Esophagus squamous epithelium (tissue), 5 donors: ENCODE measurements around the gene OBP2B. TPM values are rescaled to one million over a fixed set of nuclear protein-coding genes. Genes with fewer than 3 reads are reported as not detected.

Experiments used
- DNase-seq: peaks from one replicate; lab custom pipeline; 2025; lab: John Stamatoyannopoulos, UW
- H3K27ac ChIP-seq, 4 donors: fragments of 200-600 bp; sonication (generic); one replicate each; pipeline ENCODE4 v1.5.1; 2016 to 2019; ENCODE audit warnings: mild to moderate bottlenecking in 1 of 4
- H3K27me3 ChIP-seq, 4 donors: fragments of 200-600 bp; sonication (generic); 1 replicate in 3 of 4; 2 replicates in 1 of 4; pipeline versions ENCODE4 v1.5.1 to v1.6.0; 2017 to 2021; ENCODE audit warnings: antibody characterized with exemption in 1 of 4
- H3K36me3 ChIP-seq, 3 donors: fragments of 200-600 bp; sonication (generic); one replicate each; pipeline ENCODE4 v1.5.1; 2016 to 2019
- H3K4me1 ChIP-seq, 3 donors: fragments of 200-600 bp; sonication (generic); one replicate each; pipeline ENCODE4 v1.5.1; 2017 to 2019
- H3K4me3 ChIP-seq, 4 donors: fragments of 200-600 bp; sonication (generic); 1 replicate in 3 of 4; 2 replicates in 1 of 4; pipeline ENCODE4 v1.5.1; 2016 to 2019; ENCODE audit warnings: mild to moderate bottlenecking in 2 of 4, moderate library complexity in 1 of 4
- H3K9me3 ChIP-seq, 3 donors: fragments of 200-600 bp; sonication (generic); one replicate each; pipeline ENCODE4 v1.5.1; 2016 to 2019
- POLR2A ChIP-seq, 4 donors: fragments of 450-650 bp; IDR thresholded peaks; one replicate each; pipeline ENCODE4 v1.6.1; 2017; ENCODE audit warnings: antibody characterized with exemption in 4 of 4, mild to moderate bottlenecking in 4 of 4, moderate library complexity in 3 of 4
- WGBS, 2 donors: methylation state at CpG; one replicate each; pipeline ENCODE4 v1.1.5; 2018; 5-methylcytosine and 5-hydroxymethylcytosine counted together
- intact Hi-C: fragments of 100-400 bp; cut with DNase I; formaldehyde crosslinking; loops from one replicate; pipeline ENCODE4 v1.15.0; 2022
- total RNA-seq, 4 donors: library from RNA; depleted of rRNA; stranded (reverse); fragments of >200 nt; gene quantifications; one replicate each; pipeline ENCODE4 v1.1.0, GENCODE V29; 2016
- TF ChIP-seq, protein P1 (sequence below), 6 experiments: fragments of 450-650 bp in 4 of 6; fragments of 200-600 bp in 2 of 6; sonication (generic) in 2 of 6; IDR thresholded peaks; one replicate each; pipeline ENCODE4 v1.5.1; 2016 to 2019; ENCODE audit warnings: antibody characterized with exemption in 6 of 6, mild to moderate bottlenecking in 4 of 6, moderate library complexity in 4 of 6
- donor health status: DM: yes; HTN: yes; CAD: no.

Gene OBP2B
- total RNA-seq, 4 donors from 2014 or later, result not detected

DNA sequence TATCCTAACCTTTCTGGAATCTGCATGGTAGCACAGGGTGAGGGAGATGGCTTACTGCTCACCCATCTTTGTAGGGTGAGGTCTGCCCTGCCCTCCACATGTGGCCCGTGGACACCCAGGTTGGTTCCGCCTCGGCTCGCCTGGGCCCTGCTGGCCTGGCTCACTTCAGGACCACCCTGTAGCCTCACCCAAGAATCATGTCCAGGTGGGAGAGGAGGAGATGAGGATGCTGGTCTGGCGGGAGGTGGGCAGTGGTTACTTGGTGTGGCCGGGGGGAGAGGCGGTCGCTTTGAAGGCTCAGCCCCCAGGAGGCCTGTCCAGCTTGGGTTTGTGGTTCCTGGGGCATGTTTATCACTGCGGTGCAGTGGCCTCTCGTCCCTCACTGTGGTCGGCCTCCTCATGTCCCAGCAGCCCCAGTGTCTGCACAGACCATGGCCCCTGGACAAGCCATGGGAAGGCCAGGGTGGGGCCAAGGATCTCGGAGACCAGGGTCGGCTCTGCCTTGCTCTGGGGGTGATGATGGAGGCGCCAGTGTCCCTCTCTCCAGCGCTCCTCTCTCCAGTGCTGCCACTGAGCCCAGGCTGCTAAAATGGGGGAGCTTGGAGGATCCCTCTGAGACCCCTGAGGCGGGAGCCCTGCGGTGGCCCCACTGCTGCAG, 4.6 kb downstream of the OBP2B start:
- TF ChIP-seq, protein P1, sequence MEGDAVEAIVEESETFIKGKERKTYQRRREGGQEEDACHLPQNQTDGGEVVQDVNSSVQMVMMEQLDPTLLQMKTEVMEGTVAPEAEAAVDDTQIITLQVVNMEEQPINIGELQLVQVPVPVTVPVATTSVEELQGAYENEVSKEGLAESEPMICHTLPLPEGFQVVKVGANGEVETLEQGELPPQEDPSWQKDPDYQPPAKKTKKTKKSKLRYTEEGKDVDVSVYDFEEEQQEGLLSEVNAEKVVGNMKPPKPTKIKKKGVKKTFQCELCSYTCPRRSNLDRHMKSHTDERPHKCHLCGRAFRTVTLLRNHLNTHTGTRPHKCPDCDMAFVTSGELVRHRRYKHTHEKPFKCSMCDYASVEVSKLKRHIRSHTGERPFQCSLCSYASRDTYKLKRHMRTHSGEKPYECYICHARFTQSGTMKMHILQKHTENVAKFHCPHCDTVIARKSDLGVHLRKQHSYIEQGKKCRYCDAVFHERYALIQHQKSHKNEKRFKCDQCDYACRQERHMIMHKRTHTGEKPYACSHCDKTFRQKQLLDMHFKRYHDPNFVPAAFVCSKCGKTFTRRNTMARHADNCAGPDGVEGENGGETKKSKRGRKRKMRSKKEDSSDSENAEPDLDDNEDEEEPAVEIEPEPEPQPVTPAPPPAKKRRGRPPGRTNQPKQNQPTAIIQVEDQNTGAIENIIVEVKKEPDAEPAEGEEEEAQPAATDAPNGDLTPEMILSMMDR (IDR thresholded peaks at IDR 0.05), result no peak
- no peak for TF ChIP-seq POLR2A (IDR thresholded peaks at IDR 0.05)
- H3K36me3 ChIP-seq, result no peaks in the 10 kb centered on the region
- intact Hi-C loops, result no loop called here
- H3K27ac ChIP-seq, result no peak overlapping the region
- H3K9me3 ChIP-seq, result no peaks in the 10 kb centered on the region
- peaks cover 0 to 66% (median 0%) of the 10 kb centered on the region in 4 donors for H3K27me3 ChIP-seq
- H3K4me1 ChIP-seq, result no peaks in the 10 kb centered on the region
- DNase-seq, result no peak
- H3K4me3 ChIP-seq, result no peak overlapping the region
- 83 to 85% methylated on average over 6 to 10 of the region's 17 CpGs for WGBS, 2 donors

DNA sequence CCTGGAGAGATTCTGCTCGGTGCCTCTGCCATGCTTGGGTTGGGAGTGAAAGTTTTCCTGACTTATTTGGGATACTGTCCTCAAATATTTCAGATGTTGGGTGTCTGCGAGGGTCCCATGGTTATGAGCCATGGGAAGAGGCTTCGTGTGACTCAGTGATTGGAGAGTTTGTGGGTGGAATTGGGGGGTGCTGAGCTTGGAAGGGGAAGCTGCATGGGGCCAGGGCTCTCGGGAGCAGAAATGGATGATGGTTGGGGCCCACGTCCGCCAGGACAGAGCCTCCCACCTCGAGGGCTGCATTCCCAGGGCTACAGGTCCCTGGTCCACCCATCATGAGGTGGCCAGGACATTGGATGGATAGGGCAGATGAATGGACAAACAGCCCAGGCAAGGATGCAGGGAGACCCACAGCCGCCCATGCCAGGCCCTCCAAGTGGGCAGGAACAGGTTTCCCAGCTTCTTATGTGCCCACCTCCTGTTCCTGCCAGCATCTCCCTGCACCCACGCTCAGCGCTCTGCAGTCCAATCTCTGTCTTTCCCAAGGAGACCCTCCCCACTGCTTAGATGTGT, 5.5 kb downstream of the OBP2B start:
- H3K36me3 ChIP-seq, result no peaks in the 10 kb centered on the region
- H3K27me3 ChIP-seq, result peaks cover 0 to 69% (median 0%) of the 10 kb centered on the region in 4 donors
- WGBS, 2 donors, result 72 to 77% methylated on average over 9 of the region's 10 CpGs
- TF ChIP-seq POLR2A (IDR thresholded peaks at IDR 0.05), result no peak
- TF ChIP-seq, protein P1 (IDR thresholded peaks at IDR 0.05), result no peak
- DNase-seq, result no peak
- H3K4me1 ChIP-seq, result no peaks in the 10 kb centered on the region
- H3K9me3 ChIP-seq, result no peaks in the 10 kb centered on the region
- H3K27ac ChIP-seq, result no peak overlapping the region
- no peak overlapping the region for H3K4me3 ChIP-seq
- intact Hi-C loops, result no loop called here

DNA sequence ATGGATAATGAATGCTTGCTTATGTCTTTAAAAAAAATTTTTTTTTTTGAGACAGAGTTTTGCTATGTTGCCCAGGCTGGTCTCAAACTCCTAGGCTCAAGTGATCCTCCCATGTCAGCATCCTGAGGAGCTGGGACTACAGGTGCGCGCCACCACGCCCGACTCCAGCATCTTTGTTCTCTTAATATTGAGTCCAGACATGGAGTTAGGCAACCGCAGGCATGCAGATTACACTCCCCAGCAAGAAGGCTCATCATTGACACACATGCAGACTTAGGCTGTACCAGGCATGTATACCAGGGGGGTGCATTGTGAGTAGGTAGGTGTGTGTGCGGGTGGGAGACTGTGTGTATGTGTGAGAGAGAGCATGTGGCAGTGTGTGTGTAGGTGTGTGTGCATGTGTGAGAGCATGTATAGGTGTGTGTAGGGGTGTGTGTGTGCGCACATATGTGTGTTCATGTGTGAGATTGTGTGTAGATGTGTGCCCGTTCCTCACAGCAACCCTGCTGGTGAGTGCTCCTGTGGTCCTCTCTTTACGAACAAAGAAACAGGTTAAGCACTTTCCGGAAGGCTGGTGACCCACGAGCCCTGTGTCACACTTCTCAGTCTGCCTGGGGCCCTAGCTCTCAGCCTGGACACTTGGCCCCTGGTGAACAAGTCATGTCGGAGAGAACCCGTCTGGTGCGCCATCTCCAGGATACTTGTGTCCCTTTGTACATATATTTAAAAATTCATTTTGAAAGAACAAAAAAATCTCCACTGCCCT, 6.2 kb downstream of the OBP2B start:
- H3K27me3 ChIP-seq, result peaks cover 0 to 69% (median 0%) of the 10 kb centered on the region in 4 donors
- DNase-seq, result no peak

DNA sequence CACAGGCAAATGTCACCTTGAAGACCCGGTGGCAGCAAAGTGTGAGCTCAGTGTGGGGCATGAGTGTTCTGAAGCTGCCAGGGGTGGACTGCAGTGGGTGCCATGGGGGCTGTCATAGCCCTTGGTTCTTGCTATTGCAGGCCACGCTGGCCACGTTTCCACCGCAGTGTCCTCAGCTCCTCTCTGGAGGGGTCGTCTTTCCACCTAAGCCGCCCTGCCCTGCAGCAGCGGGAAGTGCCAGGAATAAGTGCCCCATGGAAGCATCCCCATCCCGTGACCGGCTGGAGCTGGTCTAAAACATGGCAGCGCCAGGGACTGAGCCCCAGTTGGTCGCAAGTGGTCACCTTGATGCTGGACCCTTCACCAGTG, 6.9 kb downstream of the OBP2B start:
- Histone ChIP-seq H3K4me1 (no peaks in the 10 kb centered on the region), H3K27ac (no peak overlapping the region), H3K4me3 (no peak overlapping the region), H3K9me3 (no peaks in the 10 kb centered on the region), H3K27me3 (peaks cover 0 to 66% (median 0%) of the 10 kb centered on the region in 4 donors), H3K36me3 (no peaks in the 10 kb centered on the region)
- DNase-seq, result no peak
- intact Hi-C loops, result no loop called here
- TF ChIP-seq POLR2A (IDR thresholded peaks at IDR 0.05), result no peak
- TF ChIP-seq, protein P1 (IDR thresholded peaks at IDR 0.05), result no peak
- 74 to 80% methylated on average over 3 to 5 of the region's 11 CpGs for WGBS, 2 donors

More for the DNA sequence above, 6.2 kb downstream of the OBP2B start:
- Histone ChIP-seq H3K4me3 (no peak overlapping the region), H3K36me3 (no peaks in the 10 kb centered on the region), H3K27ac (no peak overlapping the region), H3K4me1 (no peaks in the 10 kb centered on the region), H3K9me3 (no peaks in the 10 kb centered on the region)
- TF ChIP-seq, protein P1 (IDR thresholded peaks at IDR 0.05), result no peak
- TF ChIP-seq POLR2A (IDR thresholded peaks at IDR 0.05), result no peak
- 88 to 89% methylated on average over 12 to 14 of the region's 14 CpGs for WGBS, 2 donors
- intact Hi-C loops, result no loop called here
